HCT116 (cell line): ENCODE results near the gene POLE3. TPM values are rescaled to one million over a fixed set of nuclear protein-coding genes. Genes with fewer than 3 reads are reported as not detected.
"Not testable (repeated sequence)": the region's sequence is repeated elsewhere in the genome, so short reads cannot be mapped to it uniquely, and the experiment has no call there.

ENCODE experiments used
- ATAC-seq: fragments of 200-7000 bp; cut with Tn5 transposase; 2 replicates; pipeline ENCODE4 v1.9.1; 2020; ENCODE audit warnings: mild to moderate bottlenecking, moderate library complexity
- BruUV-seq: library from RNA; stranded (reverse); fragments of 400-500 nt; replicated peaks from 2 replicates; lab custom pipeline; 2021; lab: Mats Ljungman, UMichigan
- CTCF ChIA-PET: fragments of 300-600 bp; sonication (Branson Sonifier 250); formaldehyde crosslinking; loops from one replicate; lab custom pipeline; 2021; ENCODE audit warnings: antibody characterized with exemption; lab: Charles Lee
- POLR2A ChIA-PET: fragments of 300-600, 350-600 bp; sonication (Branson Sonifier 250); formaldehyde crosslinking; loops from one replicate; lab custom pipeline; 2021; ENCODE audit warnings: antibody characterized with exemption; lab: Charles Lee
- RAD21 ChIA-PET, 2 experiments: fragments of 300-600 bp; sonication (Branson Sonifier 250); formaldehyde crosslinking; loops; one replicate each; lab custom pipeline; 2023; ENCODE audit warnings: low total read pairs in 2 of 2; ENCODE audit not compliant: uncharacterized antibody in 2 of 2, unreplicated experiment in 2 of 2, low non-redundant PET in 1 of 2; lab: Charles Lee
- DNase-seq: peaks from one replicate; pipeline ENCODE4 v3.0.0-alpha.2; 2010; ENCODE audit warnings: low read depth, low spot score
- H2AFZ ChIP-seq: fragments of 200-600 bp; shearing (Covaris generic), sonication (generic); 2 replicates; pipeline ENCODE4 v1.6.1; 2017; ENCODE audit warnings: low read depth, mixed run types, mixed read lengths, antibody characterized with exemption, low read length; ENCODE audit not compliant: poor library complexity, severe bottlenecking
- H3K27ac ChIP-seq: 2 replicates; pipeline ENCODE4 v1.5.1; 2012; ENCODE audit warnings: low read depth, low read length
- H3K27me3 ChIP-seq: fragments of 200-600 bp; sonication (generic); 2 replicates; pipeline ENCODE4 v1.6.1; 2016; ENCODE audit warnings: mixed run types, low read length, mixed read lengths; ENCODE audit not compliant: insufficient read depth
- H3K36me3 ChIP-seq, 2 experiments: fragments of 200-500 bp in 1 of 2; fragments of 200-600 bp in 1 of 2; sonication (Bioruptor generic) in 1 of 2; sonication (generic) in 1 of 2; 2 replicates each; pipeline versions ENCODE4 v1.5.1 to v1.6.1; 2014 to 2016; ENCODE audit warnings: low read length in 2 of 2, inconsistent platforms in 1 of 2, mixed read lengths in 1 of 2, mixed run types in 1 of 2; ENCODE audit not compliant: insufficient read depth in 2 of 2, control insufficient read depth in 1 of 2
- H3K4me1 ChIP-seq, 2 experiments: fragments of 200-600 bp in 1 of 2; sonication (generic) in 1 of 2; 2 replicates each; pipeline versions ENCODE4 v1.5.1 to v1.6.1; 2012 to 2017; ENCODE audit warnings: low read length in 2 of 2, inconsistent platforms in 1 of 2, mild to moderate bottlenecking in 1 of 2, mixed read lengths in 1 of 2, mixed run types in 1 of 2, moderate library complexity in 1 of 2; ENCODE audit not compliant: insufficient read depth in 2 of 2, control insufficient read depth in 1 of 2
- H3K4me2 ChIP-seq: fragments of 200-600 bp; sonication (generic); 2 replicates; pipeline ENCODE4 v1.6.1; 2017; ENCODE audit warnings: mixed run types, low read length, mixed read lengths
- H3K4me3 ChIP-seq, 2 experiments: fragments of 200-600 bp in 1 of 2; sonication (generic) in 1 of 2; replicated peaks in 1 of 2; 2 replicates each; pipeline ENCODE4 v1.5.1; 2011 to 2016; ENCODE audit warnings: low read length in 2 of 2, control low read depth in 1 of 2, low read depth in 1 of 2, mild to moderate bottlenecking in 1 of 2, mixed read lengths in 1 of 2, mixed run types in 1 of 2
- H3K79me2 ChIP-seq: fragments of 200-600 bp; sonication (generic); 2 replicates; pipeline ENCODE4 v1.6.1; 2017; ENCODE audit warnings: mild to moderate bottlenecking, mixed run types, low read length, moderate library complexity, mixed read lengths; ENCODE audit not compliant: insufficient read depth
- H3K9ac ChIP-seq: fragments of 200-600 bp; sonication (generic); 2 replicates; pipeline ENCODE4 v1.6.1; 2016; ENCODE audit warnings: low read length, mixed read lengths
- H3K9me2 ChIP-seq: fragments of 200-600 bp; sonication (generic), shearing (Covaris generic); 2 replicates; pipeline ENCODE4 v1.6.1; 2017; ENCODE audit warnings: mixed run types, mild to moderate bottlenecking, moderate library complexity; ENCODE audit not compliant: insufficient read depth
- H3K9me3 ChIP-seq, 2 experiments: fragments of 200-500 bp in 1 of 2; fragments of 200-600 bp in 1 of 2; sonication (Bioruptor generic) in 1 of 2; sonication (generic) in 1 of 2; 2 replicates each; pipeline ENCODE4 v1.6.1; 2014 to 2017; ENCODE audit warnings: low read length in 2 of 2, mixed read lengths in 2 of 2, inconsistent platforms in 1 of 2, low read depth in 1 of 2, mild to moderate bottlenecking in 1 of 2, mixed run types in 1 of 2, moderate library complexity in 1 of 2; ENCODE audit not compliant: control insufficient read depth in 1 of 2, insufficient read depth in 1 of 2
- H4K20me1 ChIP-seq: fragments of 200-600 bp; sonication (generic), shearing (Covaris generic); 2 replicates; pipeline ENCODE4 v1.6.1; 2017; ENCODE audit warnings: mixed run types, mild to moderate bottlenecking, moderate library complexity; ENCODE audit not compliant: insufficient read depth
- CEBPB ChIP-seq: IDR thresholded peaks from 2 replicates; pipeline ENCODE4 v1.6.1; 2012; ENCODE audit warnings: low read depth
- EZH2phosphoT487 ChIP-seq: fragments of 200-600 bp; IDR thresholded peaks from 2 replicates; pipeline ENCODE4 v1.6.1; 2018; ENCODE audit warnings: antibody characterized with exemption, borderline replicate concordance
- RAD21 ChIP-seq: IDR thresholded peaks from 2 replicates; pipeline ENCODE4 v1.6.1; 2012; ENCODE audit warnings: low read depth, mild to moderate bottlenecking
- REST ChIP-seq: IDR thresholded peaks from 2 replicates; pipeline ENCODE4 v1.6.1; 2012; ENCODE audit warnings: low read depth
- intact Hi-C: fragments of 100-400 bp; cut with micrococcal nuclease; formaldehyde crosslinking; loops from 2 replicates; pipeline ENCODE4 v1.10.0; 2022
- total RNA-seq: library from RNA; stranded (reverse); gene quantifications from one replicate; pipeline ENCODE4 v1.2.1, GENCODE V29; 2021; ENCODE audit not compliant: unreplicated experiment

POLE3 gene
- total RNA-seq, 1 experiment from 2014 or later: 65.1 TPM

- ChIA-PET RAD21 (no interaction called here), POLR2A (no interaction called here), CTCF (interaction anchor here (4.4 kb wide), 1 partner anchor 212 kb away, joined by 159 read pairs; no protein-coding TSS in a partner anchor)
- Histone ChIP-seq H4K20me1 (no peaks in the 10 kb centered on the region), H2AFZ (no peak overlapping the region), H3K4me3 (no peak overlapping the region), H3K27ac (no peak overlapping the region), H3K9ac (no peak overlapping the region), H3K27me3 (no peaks in the 10 kb centered on the region), H3K4me1 (no peaks in the 10 kb centered on the region), H3K9me3 (no peaks in the 10 kb centered on the region), H3K9me2 (no peaks in the 10 kb centered on the region), H3K36me3 (no peaks in the 10 kb centered on the region), H3K4me2 (no peak overlapping the region), H3K79me2 (no peaks in the 10 kb centered on the region)
- DNase-seq (no peak), ATAC-seq (no peak)
- intact Hi-C loops: no loop called here
- BruUV-seq: no TSS peak
- no peak for TF ChIP-seq REST
- no peak for TF ChIP-seq EZH2phosphoT487
- TF ChIP-seq RAD21: no peak
- TF ChIP-seq CEBPB: no peak
- TF ChIP-seq, all 23 proteins: peak for 0
Observed at GRCh38 chr9:113444736-113445135, 34.3 kb upstream of the POLE3 start.

GRCh38 chr9:113437716-113438115 lies 27.2 kb upstream of the POLE3 start:
- H3K4me1 ChIP-seq, H3K79me2 ChIP-seq, H3K27ac ChIP-seq, H3K9me3 ChIP-seq, RAD21 ChIA-PET, POLR2A ChIA-PET, CTCF ChIA-PET, H3K36me3 ChIP-seq, H4K20me1 ChIP-seq, BruUV-seq, H3K4me2 ChIP-seq, H3K27me3 ChIP-seq, H3K9me2 ChIP-seq, H2AFZ ChIP-seq, DNase-seq, ATAC-seq, H3K9ac ChIP-seq, intact Hi-C loops, H3K4me3 ChIP-seq: not testable (repeated sequence)
